Endothelial cell of umbilical vein (primary cell): ENCODE data around the gene MTNR1B. TPM values are rescaled to one million over a fixed set of nuclear protein-coding genes. Genes with fewer than 3 reads are reported as not detected.

ENCODE experiments used
- BruUV-seq: library from RNA; stranded (reverse); fragments of 400-500 nt; replicated peaks from 2 replicates; lab custom pipeline; 2021; lab: Mats Ljungman, UMichigan
- CTCF ChIA-PET: fragments of 300-600, 350-600 bp; sonication (Branson Sonifier 250); formaldehyde crosslinking; loops from one replicate; lab custom pipeline; 2021; ENCODE audit warnings: antibody characterized with exemption, inconsistent platforms; lab: Charles Lee
- POLR2A ChIA-PET: fragments of 300-600, 350-600 bp; sonication (Branson Sonifier 250); formaldehyde crosslinking; loops from one replicate; lab custom pipeline; 2021; ENCODE audit warnings: antibody characterized with exemption, inconsistent platforms; lab: Charles Lee
- DNase-seq: peaks from one replicate; pipeline ENCODE4 v3.0.0-alpha.2; 2011; ENCODE audit warnings: low read depth, low spot score
- FAIRE-seq: peaks from 2 replicates; lab custom pipeline; 2011; peaks lifted over from hg19 to GRCh38; lab: Jason Lieb, UNC
- H2AFZ ChIP-seq: 2 replicates; pipeline ENCODE4 v1.6.0; 2012; ENCODE audit warnings: low read depth, low read length, control low read depth, inconsistent platforms
- H3K27ac ChIP-seq: 2 replicates; pipeline ENCODE4 v1.5.1; 2011; ENCODE audit warnings: low read depth, mild to moderate bottlenecking, control low read depth, low read length, moderate library complexity; ENCODE audit not compliant: insufficient read depth
- H3K27me3 ChIP-seq, 2 experiments: 2 replicates each; pipeline versions ENCODE4 v1.6.0 to v1.6.1; 2011; ENCODE audit warnings: low read length in 2 of 2, mixed read lengths in 1 of 2; ENCODE audit not compliant: control insufficient read depth in 2 of 2, insufficient read depth in 2 of 2
- H3K36me3 ChIP-seq, 2 experiments: 2 replicates in 1 of 2; 3 replicates in 1 of 2; pipeline ENCODE4 v1.5.1; 2011; ENCODE audit warnings: low read length in 2 of 2, mild to moderate bottlenecking in 1 of 2, moderate library complexity in 1 of 2; ENCODE audit not compliant: control insufficient read depth in 2 of 2, insufficient read depth in 2 of 2; ENCODE audit errors: extremely low read depth in 1 of 2
- H3K4me1 ChIP-seq: 3 replicates; pipeline ENCODE4 v1.5.1; 2011; ENCODE audit warnings: mild to moderate bottlenecking, low read length; ENCODE audit not compliant: control insufficient read depth, insufficient read depth; ENCODE audit errors: extremely low read depth
- H3K4me2 ChIP-seq: 2 replicates; pipeline ENCODE4 v1.6.1; 2011; ENCODE audit warnings: low read length, control low read depth, mixed read lengths; ENCODE audit not compliant: insufficient read depth
- H3K4me3 ChIP-seq, 3 experiments: fragments of 200-600 bp in 1 of 3; sonication (generic), shearing (Covaris generic) in 1 of 3; replicated peaks in 1 of 3; 2 replicates each; pipeline ENCODE4 v1.5.1; 2011 to 2016; ENCODE audit warnings: control low read depth in 3 of 3, low read length in 3 of 3, mild to moderate bottlenecking in 2 of 3, inconsistent platforms in 1 of 3, low read depth in 1 of 3, moderate library complexity in 1 of 3; ENCODE audit not compliant: insufficient read depth in 1 of 3
- H3K79me2 ChIP-seq: 2 replicates; pipeline ENCODE4 v1.6.0; 2012; ENCODE audit warnings: low read length, inconsistent platforms; ENCODE audit not compliant: control insufficient read depth, insufficient read depth
- H3K9ac ChIP-seq: replicated peaks from 2 replicates; pipeline ENCODE3; 2011; ENCODE audit warnings: low read length, control low read depth; ENCODE audit not compliant: insufficient read depth; ENCODE audit errors: extremely low read depth
- H3K9me1 ChIP-seq: replicated peaks from 3 replicates; pipeline ENCODE4 v1.6.0; 2011; ENCODE audit warnings: mild to moderate bottlenecking, low read length; ENCODE audit not compliant: control insufficient read depth, insufficient read depth; ENCODE audit errors: extremely low read depth
- H3K9me3 ChIP-seq: replicated peaks from 2 replicates; pipeline ENCODE4 v1.5.1; 2012; ENCODE audit warnings: low read length, inconsistent platforms; ENCODE audit not compliant: control insufficient read depth, insufficient read depth
- H4K20me1 ChIP-seq: replicated peaks from 2 replicates; pipeline ENCODE3; 2011; ENCODE audit warnings: mild to moderate bottlenecking, low read length; ENCODE audit not compliant: control insufficient read depth, insufficient read depth; ENCODE audit errors: extremely low read depth
- CTCF ChIP-seq, 2 donors: IDR thresholded peaks; 1 replicate in 1 of 2; 2 replicates in 1 of 2; pipeline ENCODE4 v1.5.1; 2011; ENCODE audit warnings: low read length in 2 of 2, mild to moderate bottlenecking in 2 of 2, moderate library complexity in 2 of 2, control low read depth in 1 of 2, inconsistent platforms in 1 of 2, low read depth in 1 of 2; ENCODE audit not compliant: insufficient read depth in 1 of 2; ENCODE audit errors: extremely low read depth in 1 of 2
- EZH2 ChIP-seq: IDR thresholded peaks from 2 replicates; pipeline ENCODE4 v1.6.1; 2012; ENCODE audit warnings: borderline replicate concordance, low read depth, mild to moderate bottlenecking, moderate library complexity, low read length, inconsistent platforms; ENCODE audit not compliant: severe bottlenecking
- FOS ChIP-seq: IDR thresholded peaks from 2 replicates; pipeline ENCODE4 v1.6.1; 2011; ENCODE audit warnings: mild to moderate bottlenecking, low read length, moderate library complexity, borderline replicate concordance; ENCODE audit not compliant: insufficient read depth
- GATA2 ChIP-seq: IDR thresholded peaks from 2 replicates; pipeline ENCODE4 v1.7.0; 2011; ENCODE audit warnings: low read depth, mild to moderate bottlenecking, moderate library complexity, mixed read lengths, low read length; ENCODE audit not compliant: insufficient read length, insufficient read depth
- JUN ChIP-seq: IDR thresholded peaks from 2 replicates; pipeline ENCODE4 v1.6.1; 2011; ENCODE audit warnings: borderline replicate concordance, low read depth; ENCODE audit not compliant: insufficient read length, insufficient read depth
- MAX ChIP-seq: IDR thresholded peaks from 2 replicates; pipeline ENCODE4 v1.6.1; 2011; ENCODE audit not compliant: insufficient read depth, insufficient read length
- MYC ChIP-seq: IDR thresholded peaks from one replicate; pipeline ENCODE4 v1.6.1; 2011; ENCODE audit warnings: mild to moderate bottlenecking, low read depth, low read length
- POLR2A ChIP-seq: IDR thresholded peaks from 2 replicates; pipeline ENCODE4 v1.6.1; 2012; ENCODE audit warnings: low read depth, mild to moderate bottlenecking, control low read depth, low read length
- POLR2AphosphoS5 ChIP-seq: IDR thresholded peaks from 2 replicates; pipeline ENCODE4 v1.6.1; 2012; ENCODE audit warnings: low read depth, mild to moderate bottlenecking, control low read depth, low read length, moderate library complexity; ENCODE audit not compliant: insufficient read depth
- dilution Hi-C: fragments of 300-500 bp; cut with MboI; formaldehyde crosslinking; loops from one replicate; pipeline ENCODE4 v1.15.0; 2019; ENCODE audit warnings: low sequenced_read_pairs; ENCODE audit not compliant: extremely low pct_ligation_motif_present
- intact Hi-C: fragments of 100-400 bp; cut with micrococcal nuclease; formaldehyde crosslinking; loops from one replicate; pipeline ENCODE4 v1.10.0; 2022
- polyA plus RNA-seq, 4 experiments: library from polyadenylated mRNA; depleted of rRNA in 3 of 4; stranded (reverse) in 3 of 4; unstranded in 1 of 4; fragments of >200 nt; gene quantifications; 2 replicates each; pipeline versions ENCODE4 v1.2.1 to v1.2.3, GENCODE V29; 2011 to 2012; ENCODE audit warnings: missing spikeins in 1 of 4
- total RNA-seq: library from RNA; stranded (reverse); gene quantifications from 2 replicates; pipeline ENCODE4 v1.2.3, GENCODE V29; 2021

The MTNR1B gene
- total and polyA plus RNA-seq, 2 donors (not counting 3 experiments of a cell fraction or from before 2014, with no cell fraction given) = not detected

GRCh38 chr11:92955860-92956259 is 13.6 kb upstream of the MTNR1B start:
- H3K9ac ChIP-seq = no peak overlapping the region
- no TSS peak for BruUV-seq
- H4K20me1 ChIP-seq = no peaks in the 10 kb centered on the region
- H3K9me3 ChIP-seq = no peaks in the 10 kb centered on the region
- ChIA-PET POLR2A (no interaction called here), CTCF (no interaction called here)
- H3K4me1 ChIP-seq = no peaks in the 10 kb centered on the region
- intact Hi-C loops = no loop called here
- H3K79me2 ChIP-seq = no peaks in the 10 kb centered on the region
- TF ChIP-seq POLR2A (no peak), CTCF (IDR thresholded peaks at IDR 0.05; ENCODE audit: extremely low read depth in 1 of 2, insufficient read depth in 1 of 2, low read depth in 1 of 2, low read length in 2 of 2) (no peak), MAX (no peak), JUN (no peak), FOS (no peak), GATA2 (no peak), POLR2AphosphoS5 (no peak), EZH2 (no peak), MYC (no peak)
- dilution Hi-C loops = no loop called here
- H3K9me1 ChIP-seq = no peaks in the 10 kb centered on the region
- DNase-seq = no peak
- no peak overlapping the region for H3K27ac ChIP-seq
- no peak overlapping the region for H3K4me3 ChIP-seq
- H3K27me3 ChIP-seq = no peaks in the 10 kb centered on the region
- FAIRE-seq = no peak
- H3K36me3 ChIP-seq = no peaks in the 10 kb centered on the region
- no peak overlapping the region for H3K4me2 ChIP-seq
- H2AFZ ChIP-seq = no peak overlapping the region
